Suprapubic skin (tissue), 3 donors: Measurements from ENCODE around the gene SLC2A13.

Experiments used
- CTCF ChIP-seq, 2 donors: fragments of 200-600 bp in 1 of 2; fragments of 450-650 bp in 1 of 2; sonication (generic) in 1 of 2; IDR thresholded peaks; one replicate each; pipeline ENCODE4 v1.5.1; 2016 to 2019; ENCODE audit warnings: antibody characterized with exemption in 2 of 2, mild to moderate bottlenecking in 1 of 2, moderate library complexity in 1 of 2
- EP300 ChIP-seq: sonication (generic); formaldehyde crosslinking; IDR thresholded peaks from one replicate; pipeline ENCODE4 v1.6.1; 2017; ENCODE audit warnings: antibody characterized with exemption

- TF ChIP-seq CTCF (IDR thresholded peaks at IDR 0.05), result no peak
- no peak for TF ChIP-seq EP300
These were observed 218.0 kb downstream of the SLC2A13 start for GRCh38 chr12:39887856-39888255.
